Renal cortex interstitium (tissue), 15 donors: ENCODE data around the gene PSMD14. TPM values are rescaled to one million over a fixed set of nuclear protein-coding genes. Genes with fewer than 3 reads are reported as not detected.
A peak's percentile ranks its signal among the peaks of the same experiment; 100 is the strongest.
"Not testable (repeated sequence)": the region's sequence is repeated elsewhere in the genome, so short reads cannot be mapped to it uniquely, and the experiment has no call there.

Source experiments
- DNase-seq, 11 donors: peaks; one replicate each; pipeline ENCODE4 v3.0.0-alpha.2; 2013; ENCODE audit warnings: low read depth in 9 of 11, low spot score in 4 of 11; ENCODE audit errors: extremely low read depth in 1 of 11
- long read RNA-seq, 16 experiments: transcript quantifications; one replicate each; lab custom pipeline, GENCODE V29; 2026
- polyA plus RNA-seq, 3 donors: library from polyadenylated mRNA; unstranded; fragments of 120-200 nt; gene quantifications; one replicate each; pipeline ENCODE4 v1.2.1, GENCODE V29; 2013; ENCODE audit not compliant: insufficient read length in 3 of 3

The PSMD14 gene
- 10 to 100 TPM; 43.6 to 59.6 (median 54.4) TPM for polyA plus RNA-seq
- long read RNA-seq, donor 1, full-length matches to known transcripts = 12 of 12 reads
- long read RNA-seq, donor 1, partial matches to known transcripts = 0 of 12 reads
- long read RNA-seq, donor 1, other reads (novel, unspliced or antisense) = 0 of 12 reads
- long read RNA-seq, donor 2, transcript PSMD14-201 (12 exons, 1,954 nt) = major isoform, 25 of 27 reads
- long read RNA-seq, donor 2, partial matches to known transcripts = 0 of 27 reads
- long read RNA-seq, donor 2, other reads (novel, unspliced or antisense) = 0 of 27 reads
- long read RNA-seq, donor 3, full-length matches to known transcripts = 42 of 42 reads
- long read RNA-seq, donor 3, partial matches to known transcripts = 0 of 42 reads
- long read RNA-seq, donor 3, other reads (novel, unspliced or antisense) = 0 of 42 reads
- long read RNA-seq, donor 4, full-length matches to known transcripts = 30 of 30 reads
- long read RNA-seq, donor 4, partial matches to known transcripts = 0 of 30 reads
- long read RNA-seq, donor 4, other reads (novel, unspliced or antisense) = 0 of 30 reads
- long read RNA-seq, donor 5 = 0 reads
- long read RNA-seq, donor 6, full-length matches to known transcripts = 18 of 18 reads
- long read RNA-seq, donor 6, partial matches to known transcripts = 0 of 18 reads
- long read RNA-seq, donor 6, other reads (novel, unspliced or antisense) = 0 of 18 reads
- long read RNA-seq, donor 7, full-length matches to known transcripts = 40 of 40 reads
- long read RNA-seq, donor 7, partial matches to known transcripts = 0 of 40 reads
- long read RNA-seq, donor 7, other reads (novel, unspliced or antisense) = 0 of 40 reads
- long read RNA-seq, donor 8, full-length matches to known transcripts = 33 of 38 reads
- long read RNA-seq, donor 8, partial matches to known transcripts = 5 of 38 reads
- long read RNA-seq, donor 8, other reads (novel, unspliced or antisense) = 0 of 38 reads
- long read RNA-seq, donor 9, transcript PSMD14-201 (12 exons, 1,954 nt) = major isoform, 28 of 35 reads
- long read RNA-seq, donor 9, partial matches to known transcripts = 5 of 35 reads
- long read RNA-seq, donor 9, other reads (novel, unspliced or antisense) = 0 of 35 reads
- long read RNA-seq, donor 10, full-length matches to known transcripts = 28 of 33 reads
- long read RNA-seq, donor 10, partial matches to known transcripts = 5 of 33 reads
- long read RNA-seq, donor 10, other reads (novel, unspliced or antisense) = 0 of 33 reads
- long read RNA-seq, donor 11, transcript PSMD14-201 (12 exons, 1,954 nt) = major isoform, 15 of 15 reads
- long read RNA-seq, donor 11, partial matches to known transcripts = 0 of 15 reads
- long read RNA-seq, donor 11, other reads (novel, unspliced or antisense) = 0 of 15 reads
- long read RNA-seq, donor 12, transcript PSMD14-201 (12 exons, 1,954 nt) = major isoform, 11 of 278 reads
- long read RNA-seq, donor 12, partial matches to known transcripts = 267 of 278 reads
- long read RNA-seq, donor 12, other reads (novel, unspliced or antisense) = 0 of 278 reads
- long read RNA-seq, donor 13, full-length matches to known transcripts = 50 of 74 reads
- long read RNA-seq, donor 13, partial matches to known transcripts = 24 of 74 reads
- long read RNA-seq, donor 13, other reads (novel, unspliced or antisense) = 0 of 74 reads
- long read RNA-seq, donor 14, transcript PSMD14-201 (12 exons, 1,954 nt) = major isoform, 36 of 42 reads
- long read RNA-seq, donor 14, partial matches to known transcripts = 6 of 42 reads
- long read RNA-seq, donor 14, other reads (novel, unspliced or antisense) = 0 of 42 reads
- long read RNA-seq, donor 15, full-length matches to known transcripts = 15 of 15 reads
- long read RNA-seq, donor 15, partial matches to known transcripts = 0 of 15 reads
- long read RNA-seq, donor 15, other reads (novel, unspliced or antisense) = 0 of 15 reads
- long read RNA-seq, donor 16, transcript PSMD14-201 (12 exons, 1,954 nt) = major isoform, 56 of 370 reads
- long read RNA-seq, donor 16, partial matches to known transcripts = 305 of 370 reads
- long read RNA-seq, donor 16, other reads (novel, unspliced or antisense) = 6 of 370 reads

- DNase-seq = peak; percentile 75 to 90 (median 85)
Observed at GRCh38 chr2:161308178-161308955, at the start of gene PSMD14. Gene PSMD14, plus strand, starts transcription at chr2:161308425. Its CDS starts 10,401 bp downstream, at chr2:161318826.

- no peak for DNase-seq
Observed at GRCh38 chr2:161265874-161266273, 42.4 kb upstream of the PSMD14 start.

- DNase-seq = no peak
Observed at GRCh38 chr2:161269111-161269510, 39.1 kb upstream of the PSMD14 start.

GRCh38 chr2:161273038-161273760, 35.0 kb upstream of the PSMD14 start:
- DNase-seq = peak in 6 of 11 donors; percentile 5 to 15 (median 8)

- not testable (repeated sequence) for DNase-seq
Observed at GRCh38 chr2:161278564-161279229, 29.5 kb upstream of the PSMD14 start.

- not testable (repeated sequence) for DNase-seq
Observed at GRCh38 chr2:161279230-161279815, 28.9 kb upstream of the PSMD14 start.

GRCh38 chr2:161280906-161281323, 27.3 kb upstream of the PSMD14 start:
- DNase-seq = not testable (repeated sequence)

GRCh38 chr2:161281615-161282310, 26.5 kb upstream of the PSMD14 start:
- DNase-seq = not testable (repeated sequence)

- not testable (repeated sequence) for DNase-seq
Observed at GRCh38 chr2:161282311-161282644, 25.9 kb upstream of the PSMD14 start.

GRCh38 chr2:161283926-161284325, 24.3 kb upstream of the PSMD14 start:
- no peak for DNase-seq

- DNase-seq = no peak
Observed at GRCh38 chr2:161303535-161304050, 4.6 kb upstream of the PSMD14 start.

- no peak for DNase-seq
Observed at GRCh38 chr2:161306919-161307318, 1.3 kb upstream of the PSMD14 start.

- peak in 1 of 11 donors; percentile 11 for DNase-seq
Observed at GRCh38 chr2:161307676-161308075, 549 bp upstream of the PSMD14 start.

GRCh38 chr2:161312996-161313395, 4.8 kb downstream of the PSMD14 start:
- DNase-seq = no peak
